CD4-positive, CD25-positive, alpha-beta regulatory T cell (primary cell): ENCODE data around the gene AGFG1. TPM values are rescaled to one million over a fixed set of nuclear protein-coding genes. Genes with fewer than 3 reads are reported as not detected.

Experiments
- ATAC-seq, 2 donors: fragments of 150-1000 bp; cut with Tn5 transposase; one replicate each; pipeline ENCODE4 v1.10.0; 2021; ENCODE audit warnings: low read depth in 2 of 2, moderate number of reproducible peaks in 2 of 2, moderate library complexity in 1 of 2
- DNase-seq, 3 donors: peaks; one replicate each; pipeline versions ENCODE4 v3.0.0 to v3.0.0-alpha.2; 2012 to 2022; ENCODE audit warnings: mixed read lengths in 1 of 3
- H3K27ac ChIP-seq: one replicate; pipeline ENCODE4 v1.7.0; 2013; ENCODE audit warnings: mild to moderate bottlenecking, low read length; ENCODE audit not compliant: insufficient read depth, poor library complexity, severe bottlenecking
- H3K27me3 ChIP-seq: one replicate; pipeline ENCODE4 v1.7.0; 2013; ENCODE audit warnings: low read length; ENCODE audit not compliant: control insufficient read depth, insufficient read depth
- H3K36me3 ChIP-seq: one replicate; pipeline ENCODE4 v1.7.0; 2013; ENCODE audit warnings: mild to moderate bottlenecking, low read length, moderate library complexity; ENCODE audit not compliant: control insufficient read depth, insufficient read depth
- H3K4me1 ChIP-seq: 2 replicates; pipeline ENCODE4 v1.7.0; 2013; ENCODE audit warnings: mild to moderate bottlenecking, low read length; ENCODE audit not compliant: insufficient read depth, control insufficient read depth, poor library complexity, severe bottlenecking
- H3K4me3 ChIP-seq: one replicate; pipeline ENCODE4 v1.7.0; 2013; ENCODE audit warnings: low read depth, mild to moderate bottlenecking, low read length, moderate library complexity
- H3K9me3 ChIP-seq, 2 experiments: 1 replicate in 1 of 2; 2 replicates in 1 of 2; pipeline ENCODE4 v1.7.0; 2013; ENCODE audit warnings: low read length in 2 of 2, mild to moderate bottlenecking in 1 of 2, moderate library complexity in 1 of 2; ENCODE audit not compliant: control insufficient read depth in 2 of 2
- H3K27ac Mint-ChIP-seq, 3 donors: one replicate each; pipeline ENCODE4 v1.8.0; 2020 to 2022; ENCODE audit warnings: mild to moderate bottlenecking in 3 of 3, mixed read lengths in 3 of 3, moderate library complexity in 2 of 3
- H3K27me3 Mint-ChIP-seq: one replicate; pipeline ENCODE4 v1.8.0; 2022; ENCODE audit warnings: mild to moderate bottlenecking, mixed read lengths
- H3K36me3 Mint-ChIP-seq: one replicate; pipeline ENCODE4 v1.8.0; 2020; ENCODE audit warnings: mixed read lengths
- H3K4me1 Mint-ChIP-seq, 4 donors: one replicate each; pipeline ENCODE4 v1.8.0; 2020 to 2022; ENCODE audit warnings: mixed read lengths in 4 of 4, mild to moderate bottlenecking in 1 of 4
- H3K4me3 Mint-ChIP-seq, 4 donors: one replicate each; pipeline ENCODE4 v1.8.0; 2020 to 2022; ENCODE audit warnings: mild to moderate bottlenecking in 4 of 4, mixed read lengths in 4 of 4, moderate library complexity in 3 of 4
- H3K9me3 Mint-ChIP-seq, 7 donors: one replicate each; pipeline ENCODE4 v1.8.0; 2020 to 2022; ENCODE audit warnings: mixed read lengths in 7 of 7, mild to moderate bottlenecking in 3 of 7, moderate library complexity in 2 of 7
- polyA plus RNA-seq, 4 donors: library from polyadenylated mRNA; unstranded; fragments of 300-500 nt; fragmentation: Illumina TruSeq; gene quantifications; one replicate each; pipeline ENCODE4 v1.2.3, GENCODE V29; 2021
- total RNA-seq: library from RNA; stranded (reverse); gene quantifications from one replicate; pipeline ENCODE4 v1.2.3, GENCODE V29; 2022

Gene AGFG1
- total and polyA plus RNA-seq, 5 donors from 2014 or later: 14.9 to 64.0 (median 24.7) TPM

GRCh38 chr2:227509824-227510619 lies 38.1 kb downstream of the AGFG1 start:
- peaks cover 2% of the 10 kb centered on the region for H3K36me3 Mint-ChIP-seq
- peaks cover 70 to 90% (median 77%) of the 10 kb centered on the region in 4 donors for H3K4me1 Mint-ChIP-seq
- DNase-seq (no peak), ATAC-seq (no peak)
- H3K36me3 ChIP-seq: no peaks in the 10 kb centered on the region
- H3K4me3 ChIP-seq: peak overlapping the region; percentile 22
- H3K4me1 ChIP-seq: peaks cover 35% of the 10 kb centered on the region
- peak overlapping the region in 3 of 4 donors; percentile 14 to 66 (median 32) for H3K4me3 Mint-ChIP-seq
- no peak overlapping the region for H3K27ac ChIP-seq
- no peaks in the 10 kb centered on the region for H3K27me3 Mint-ChIP-seq
- H3K27me3 ChIP-seq: no peaks in the 10 kb centered on the region
- H3K9me3 ChIP-seq: no peaks in the 10 kb centered on the region
- H3K27ac Mint-ChIP-seq: peak overlapping the region in 2 of 3 donors; percentile 53 to 73
- peaks cover 0 to 1% (median 0%) of the 10 kb centered on the region in 7 donors for H3K9me3 Mint-ChIP-seq

GRCh38 chr2:227510620-227510958 lies 38.6 kb downstream of the AGFG1 start:
- H3K4me3 ChIP-seq: peak overlapping the region; percentile 22
- no peaks in the 10 kb centered on the region for H3K36me3 ChIP-seq
- Mint-ChIP-seq H3K4me3 (peak overlapping the region in 3 of 4 donors; percentile 14 to 66 (median 32)), H3K27ac (peak overlapping the region in 2 of 3 donors; percentile 53 to 73), H3K9me3 (no peaks in the 10 kb centered on the region), H3K27me3 (no peaks in the 10 kb centered on the region), H3K36me3 (peaks cover 7% of the 10 kb centered on the region), H3K4me1 (peaks cover 69 to 90% (median 77%) of the 10 kb centered on the region in 4 donors)
- DNase-seq (no peak), ATAC-seq (no peak)
- no peaks in the 10 kb centered on the region for H3K9me3 ChIP-seq
- H3K4me1 ChIP-seq: peaks cover 30% of the 10 kb centered on the region
- no peaks in the 10 kb centered on the region for H3K27me3 ChIP-seq
- H3K27ac ChIP-seq: no peak overlapping the region

DNA sequence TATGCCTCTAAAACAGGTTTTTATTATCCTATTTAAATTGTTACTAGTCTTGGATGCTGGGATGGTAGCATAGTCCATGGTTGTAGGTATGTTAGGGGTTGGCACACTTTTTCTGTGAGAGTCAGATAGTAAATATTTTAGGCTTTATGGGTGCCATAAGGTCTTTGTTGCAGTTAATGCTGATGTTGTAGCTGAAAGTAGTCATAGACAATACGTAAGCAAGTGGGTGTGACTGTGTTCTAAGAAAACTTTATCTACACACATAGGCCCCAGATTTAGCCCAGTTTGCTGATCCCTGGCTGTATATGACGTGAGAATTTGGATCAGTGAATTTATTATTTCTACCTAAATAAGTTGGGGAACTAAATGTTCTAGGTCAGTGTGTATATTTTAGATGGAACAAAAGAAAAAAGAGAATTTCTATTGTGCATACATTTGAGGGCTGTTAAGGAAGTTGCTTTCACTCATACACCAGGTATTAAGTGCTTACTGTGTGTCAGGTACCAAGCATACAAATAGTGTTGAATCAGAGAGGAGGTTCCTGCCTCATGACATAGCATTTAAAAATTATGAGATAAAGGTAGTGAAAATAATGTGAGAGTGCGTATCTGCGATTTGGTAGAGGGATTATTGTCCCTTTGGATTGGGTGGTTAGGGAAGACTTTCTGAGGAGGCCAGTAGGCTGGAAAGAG lies 39.4 kb downstream of the AGFG1 start:
- Mint-ChIP-seq H3K4me1 (peaks cover 71 to 90% (median 79%) of the 10 kb centered on the region in 4 donors), H3K27me3 (no peaks in the 10 kb centered on the region), H3K36me3 (peaks cover 7% of the 10 kb centered on the region), H3K27ac (peak overlapping the region in 2 of 3 donors; percentile 15 to 73), H3K9me3 (no peaks in the 10 kb centered on the region), H3K4me3 (peak overlapping the region in 1 of 4 donors; percentile 14)
- Histone ChIP-seq H3K27ac (no peak overlapping the region), H3K4me1 (peaks cover 26% of the 10 kb centered on the region), H3K9me3 (no peaks in the 10 kb centered on the region), H3K4me3 (no peak overlapping the region), H3K36me3 (no peaks in the 10 kb centered on the region), H3K27me3 (no peaks in the 10 kb centered on the region)
- ATAC-seq: no peak
- no peak for DNase-seq

GRCh38 chr2:227511955-227512354 lies 40.0 kb downstream of the AGFG1 start:
- no peak overlapping the region for H3K27ac ChIP-seq
- Mint-ChIP-seq H3K9me3 (no peaks in the 10 kb centered on the region), H3K4me3 (no peak overlapping the region), H3K4me1 (peaks cover 68 to 89% (median 76%) of the 10 kb centered on the region in 4 donors), H3K27ac (peak overlapping the region in 1 of 3 donors; percentile 13), H3K36me3 (peaks cover 7% of the 10 kb centered on the region), H3K27me3 (no peaks in the 10 kb centered on the region)
- H3K9me3 ChIP-seq: no peaks in the 10 kb centered on the region
- H3K4me3 ChIP-seq: no peak overlapping the region
- ATAC-seq (no peak), DNase-seq (no peak)
- H3K36me3 ChIP-seq: no peaks in the 10 kb centered on the region
- H3K4me1 ChIP-seq: peaks cover 24% of the 10 kb centered on the region
- H3K27me3 ChIP-seq: no peaks in the 10 kb centered on the region

GRCh38 chr2:227513113-227513512 lies 41.2 kb downstream of the AGFG1 start:
- Mint-ChIP-seq H3K4me1 (peaks cover 72 to 93% (median 82%) of the 10 kb centered on the region in 4 donors), H3K4me3 (peak overlapping the region in 1 of 4 donors; percentile 16), H3K27ac (peak overlapping the region; percentile 4 to 67 (median 18)), H3K9me3 (no peaks in the 10 kb centered on the region), H3K36me3 (peaks cover 7% of the 10 kb centered on the region), H3K27me3 (no peaks in the 10 kb centered on the region)
- H3K36me3 ChIP-seq: no peaks in the 10 kb centered on the region
- ATAC-seq (no peak), DNase-seq (no peak)
- no peak overlapping the region for H3K27ac ChIP-seq
- peaks cover 23% of the 10 kb centered on the region for H3K4me1 ChIP-seq
- no peaks in the 10 kb centered on the region for H3K27me3 ChIP-seq
- no peak overlapping the region for H3K4me3 ChIP-seq
- H3K9me3 ChIP-seq: no peaks in the 10 kb centered on the region

- Histone ChIP-seq H3K36me3 (peaks cover 5% of the 10 kb centered on the region), H3K27me3 (no peaks in the 10 kb centered on the region), H3K4me1 (peaks cover 9% of the 10 kb centered on the region), H3K9me3 (no peaks in the 10 kb centered on the region), H3K27ac (no peak overlapping the region), H3K4me3 (no peak overlapping the region)
- no peaks in the 10 kb centered on the region for H3K27me3 Mint-ChIP-seq
- peaks cover 10% of the 10 kb centered on the region for H3K36me3 Mint-ChIP-seq
- H3K4me1 Mint-ChIP-seq: peaks cover 67 to 83% (median 73%) of the 10 kb centered on the region in 4 donors
- H3K4me3 Mint-ChIP-seq: peak overlapping the region in 1 of 4 donors; percentile 59
- DNase-seq (no peak), ATAC-seq (no peak)
- peak overlapping the region in 2 of 3 donors; percentile 0 to 11 for H3K27ac Mint-ChIP-seq
- no peaks in the 10 kb centered on the region for H3K9me3 Mint-ChIP-seq
Observed at GRCh38 chr2:227515742-227516141, 43.8 kb downstream of the AGFG1 start.

- H3K27me3 ChIP-seq: no peaks in the 10 kb centered on the region
- H3K4me3 Mint-ChIP-seq: no peak overlapping the region
- H3K36me3 Mint-ChIP-seq: peaks cover 13% of the 10 kb centered on the region
Observed at GRCh38 chr2:227517724-227518123, 45.8 kb downstream of the AGFG1 start.

More at GRCh38 chr2:227517724-227518123, 45.8 kb downstream of the AGFG1 start:
- no peaks in the 10 kb centered on the region for H3K27me3 Mint-ChIP-seq
- no peaks in the 10 kb centered on the region for H3K9me3 Mint-ChIP-seq
- H3K27ac ChIP-seq: no peak overlapping the region
- peaks cover 6% of the 10 kb centered on the region for H3K4me1 ChIP-seq
- no peak for ATAC-seq
- H3K27ac Mint-ChIP-seq: no peak overlapping the region
- H3K9me3 ChIP-seq: no peaks in the 10 kb centered on the region
- no peak overlapping the region for H3K4me3 ChIP-seq
- peaks cover 58 to 78% (median 66%) of the 10 kb centered on the region in 4 donors for H3K4me1 Mint-ChIP-seq
- peaks cover 19% of the 10 kb centered on the region for H3K36me3 ChIP-seq
- no peak for DNase-seq
